Measurements from ENCODE around the gene PSMA4.
"Not testable (repeated sequence)": the region's sequence is repeated elsewhere in the genome, so short reads cannot be mapped to it uniquely, and the experiment has no call there.

The PSMA4 gene

GRCh38 chr15:78540141-78540870 is at the start of gene PSMA4:
Gene PSMA4, plus strand, starts transcription at chr15:78540444. Its CDS starts 1,484 bp downstream, at chr15:78541928.
- peak; percentile 91 to 93 for DNase-seq

- no peak for DNase-seq
These were observed 47.4 kb upstream of the PSMA4 start for GRCh38 chr15:78492872-78493271.

- no peak for DNase-seq
These were observed 38.4 kb upstream of the PSMA4 start for GRCh38 chr15:78501857-78502256.

- no peak for DNase-seq
These were observed 37.6 kb upstream of the PSMA4 start for GRCh38 chr15:78502641-78503040.

- peak; percentile 66 to 80 for DNase-seq
These were observed 33.0 kb upstream of the PSMA4 start, which contains the start of gene HYKK for GRCh38 chr15:78506971-78507830. Gene HYKK, plus strand, starts transcription at chr15:78507577. Its CDS starts 5,512 bp downstream, at chr15:78513089.

GRCh38 chr15:78507831-78508160 is 32.4 kb upstream of the PSMA4 start:
- no peak for DNase-seq

- no peak for DNase-seq
These were observed 32.0 kb upstream of the PSMA4 start for GRCh38 chr15:78508272-78508671.

- no peak for DNase-seq
These were observed 30.4 kb upstream of the PSMA4 start for GRCh38 chr15:78509726-78510312.

GRCh38 chr15:78520035-78520434 is 20.2 kb upstream of the PSMA4 start:
- DNase-seq: not testable (repeated sequence)

GRCh38 chr15:78524230-78524629 is 16.0 kb upstream of the PSMA4 start:
- DNase-seq: no peak

GRCh38 chr15:78527325-78527724 is 12.9 kb upstream of the PSMA4 start:
- DNase-seq: no peak

- no peak for DNase-seq
These were observed 6.9 kb upstream of the PSMA4 start for GRCh38 chr15:78533331-78533730.

GRCh38 chr15:78536134-78536533 is 4.1 kb upstream of the PSMA4 start:
- DNase-seq: peak in 1 of 2 donors; percentile 11

- DNase-seq: no peak
These were observed 2.9 kb upstream of the PSMA4 start for GRCh38 chr15:78537266-78537905.

GRCh38 chr15:78538358-78538757 is 1.9 kb upstream of the PSMA4 start:
- no peak for DNase-seq

GRCh38 chr15:78539464-78540140 is 642 bp upstream of the PSMA4 start:
- DNase-seq: not testable (repeated sequence)

- peak in 1 of 2 donors; percentile 36 for DNase-seq
These were observed 863 bp downstream of the PSMA4 start for GRCh38 chr15:78540871-78541743.

- DNase-seq: no peak
These were observed 1.4 kb downstream of the PSMA4 start for GRCh38 chr15:78541744-78542034.

GRCh38 chr15:78542647-78543046 is 2.4 kb downstream of the PSMA4 start:
- no peak for DNase-seq

- no peak for DNase-seq
These were observed 9.9 kb downstream of the PSMA4 start for GRCh38 chr15:78550194-78550593.

- DNase-seq: no peak
These were observed 10.6 kb downstream of the PSMA4 start for GRCh38 chr15:78550815-78551214.

- no peak for DNase-seq
These were observed 11.7 kb downstream of the PSMA4 start for GRCh38 chr15:78551902-78552301.

Measured in CD4-positive, alpha-beta T cell treated with Interferon alpha-2 for 1 hour (primary cell).